HG03342 (cell line): ENCODE data around the gene SNAPC4.

ENCODE experiments used
- ATAC-seq: cut with Tn5 transposase; IDR thresholded peaks from one replicate; pipeline ENCODE4 v1.9.1; 2021; ENCODE audit warnings: mild to moderate bottlenecking, moderate library complexity; ENCODE audit not compliant: unreplicated experiment

SNAPC4 gene

DNA sequence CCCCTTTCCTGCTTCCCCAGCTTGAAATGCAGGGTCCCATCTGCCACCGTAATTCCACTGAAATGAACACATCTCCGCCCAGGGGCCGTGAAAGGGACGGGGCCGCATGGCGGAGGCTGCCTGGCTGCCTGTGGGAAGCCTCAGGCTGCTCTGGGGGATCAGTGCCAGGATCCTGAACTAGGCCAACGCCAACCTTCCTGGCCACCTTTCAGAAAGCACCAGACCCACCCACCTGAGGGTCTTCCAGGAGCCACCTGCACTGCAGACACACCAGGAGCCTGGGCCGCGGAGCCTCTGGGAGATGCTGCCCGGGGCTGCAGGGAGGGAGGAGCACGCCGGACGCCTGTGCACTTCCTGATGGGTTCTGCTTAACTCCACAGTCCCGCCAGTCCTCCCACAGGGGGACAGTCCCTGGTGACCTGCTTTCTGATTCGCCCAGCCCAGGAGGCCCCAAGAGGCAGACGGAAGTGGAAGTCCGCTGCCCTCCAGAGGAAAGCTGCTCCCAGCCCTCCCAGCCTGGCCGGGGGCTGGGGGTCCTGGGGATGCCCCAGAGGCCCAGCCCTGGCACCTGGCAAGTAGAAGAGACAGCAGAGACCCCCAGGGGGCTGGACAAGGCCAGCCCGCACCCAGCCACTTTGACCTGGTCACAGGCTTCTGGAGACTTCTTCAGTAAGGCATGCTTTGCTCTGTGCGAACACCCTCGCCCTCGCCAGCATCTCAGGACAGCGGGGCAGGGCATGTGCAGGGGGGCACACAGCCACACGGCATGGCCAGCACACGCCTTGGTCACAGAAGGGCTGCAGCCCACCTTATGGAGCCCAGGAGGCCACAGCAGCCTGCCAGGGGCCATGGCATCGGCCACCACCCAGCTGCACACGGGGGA, 26.4 kb downstream of the SNAPC4 start, which contains the start of gene CARD9:
Gene CARD9 (minus strand): TSS at position 370 of the 883 bp plus-strand sequence. CDS start 1,591 bp downstream, outside the sequence.
- no peak for ATAC-seq

DNA sequence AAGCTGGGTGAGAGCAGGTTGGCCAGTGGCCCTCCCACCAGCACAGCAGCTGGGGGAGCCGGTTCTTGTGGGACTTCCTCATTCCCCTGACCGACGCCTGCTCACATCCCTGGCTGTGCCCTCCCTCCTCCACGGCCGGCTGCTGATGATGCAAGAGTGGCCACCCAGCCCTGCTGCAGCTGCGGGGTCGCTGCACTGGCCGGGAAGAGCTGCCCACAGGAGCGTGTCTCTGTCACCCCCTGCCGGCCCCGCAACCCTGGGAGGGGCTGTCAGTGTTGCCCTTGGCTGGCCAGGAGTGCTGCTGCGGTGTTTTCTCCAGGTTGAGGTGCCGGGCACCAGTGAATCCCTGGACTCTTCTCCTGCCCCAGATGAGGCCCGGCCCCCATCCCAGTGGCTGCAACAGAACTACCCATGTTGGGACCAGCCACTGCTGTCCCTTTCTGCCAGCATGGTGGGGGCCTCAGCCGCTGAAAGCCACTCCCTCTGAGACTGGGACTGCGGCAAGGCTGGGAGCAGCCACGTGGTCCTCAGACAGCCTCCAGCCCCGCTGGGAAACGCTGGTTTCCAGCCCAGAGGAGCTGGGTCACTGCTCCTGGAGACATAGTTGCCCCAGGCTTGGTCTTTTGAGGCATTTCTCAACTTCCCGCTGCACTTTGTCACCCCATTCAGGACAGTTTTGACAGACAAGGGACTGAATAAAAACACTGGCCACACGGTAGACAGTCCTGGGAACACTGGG, 27.2 kb downstream of the SNAPC4 start:
- ATAC-seq = no peak

DNA sequence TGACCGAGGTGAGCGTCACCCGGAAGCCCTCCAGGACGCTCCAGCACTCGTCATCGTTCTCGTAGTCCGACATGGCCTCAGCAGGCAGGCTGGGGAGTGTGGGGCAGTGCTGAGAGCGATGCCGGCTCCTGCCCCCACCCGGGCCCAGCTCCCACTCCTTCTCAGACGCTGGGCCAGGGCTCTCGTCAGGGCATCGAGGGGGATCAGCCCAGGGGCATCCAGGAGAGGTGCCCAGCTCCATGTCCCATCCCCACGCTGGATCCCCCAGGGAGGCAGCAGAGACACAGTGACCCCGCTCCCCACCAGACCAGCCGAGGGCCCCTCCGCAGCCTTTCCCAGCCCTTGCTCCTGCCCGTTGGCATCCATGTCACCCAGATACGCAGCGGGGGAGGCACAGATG, 28.0 kb downstream of the SNAPC4 start:
- ATAC-seq = no peak

DNA sequence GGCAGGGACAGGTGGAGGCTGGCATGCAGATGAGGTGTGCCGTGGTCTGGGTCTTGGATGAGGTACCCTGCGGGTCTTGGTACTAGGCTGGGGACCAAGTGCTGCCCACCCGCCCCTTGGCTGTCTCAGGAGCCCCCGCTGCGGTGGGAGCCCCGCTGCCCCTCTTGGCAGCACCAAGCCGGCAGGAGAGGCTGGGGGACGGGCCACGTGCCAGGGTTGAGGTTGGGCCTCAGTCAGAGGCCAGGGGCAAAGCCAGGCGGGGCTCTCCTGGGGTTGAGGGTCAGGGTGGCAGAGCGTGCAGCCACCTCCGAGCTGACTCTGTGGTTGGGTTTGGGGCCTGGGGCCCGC, 28.5 kb downstream of the SNAPC4 start:
- ATAC-seq = no peak

DNA sequence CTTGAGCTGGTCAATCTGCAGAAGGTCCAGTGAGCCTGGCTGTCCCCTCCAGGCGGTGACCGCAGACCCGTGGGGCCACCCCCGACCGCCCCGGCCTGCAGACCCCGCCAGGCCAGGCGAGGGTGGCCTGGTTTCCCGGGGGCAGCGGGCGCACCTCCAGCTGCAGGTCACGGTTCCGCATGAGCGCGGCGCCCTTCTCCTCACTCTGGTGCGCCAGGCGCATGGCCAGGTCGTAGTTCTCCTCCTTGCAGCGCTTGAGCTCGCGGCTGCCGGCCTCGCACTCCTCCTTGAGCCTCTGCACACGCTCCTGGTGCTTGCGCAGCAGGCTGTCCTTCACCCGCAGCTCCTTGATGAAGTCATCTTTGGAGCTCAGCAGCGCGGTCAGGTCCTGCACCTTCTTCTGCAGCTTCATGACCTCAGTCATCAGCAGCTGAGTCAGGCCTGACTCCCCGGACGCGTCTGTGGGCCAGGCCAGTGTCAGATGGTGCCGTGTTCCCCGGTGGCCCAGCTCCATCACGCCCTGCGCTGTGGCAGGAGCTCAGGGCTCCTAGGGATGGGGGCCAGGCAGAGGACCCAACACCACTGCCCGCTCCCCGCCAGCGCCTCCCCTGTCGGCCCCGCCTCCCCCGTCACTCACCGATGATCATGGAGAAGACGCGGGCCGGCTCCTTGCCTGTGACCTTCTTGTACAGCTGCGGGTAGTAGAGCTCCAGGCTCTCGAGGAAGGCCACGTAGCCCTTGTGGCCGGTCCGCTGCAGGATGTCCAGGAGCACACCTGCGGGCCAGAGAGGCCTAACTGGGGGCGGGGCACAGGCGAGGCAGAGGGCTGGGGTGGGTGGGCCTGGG, 29.1 kb downstream of the SNAPC4 start:
- ATAC-seq = no peak

DNA sequence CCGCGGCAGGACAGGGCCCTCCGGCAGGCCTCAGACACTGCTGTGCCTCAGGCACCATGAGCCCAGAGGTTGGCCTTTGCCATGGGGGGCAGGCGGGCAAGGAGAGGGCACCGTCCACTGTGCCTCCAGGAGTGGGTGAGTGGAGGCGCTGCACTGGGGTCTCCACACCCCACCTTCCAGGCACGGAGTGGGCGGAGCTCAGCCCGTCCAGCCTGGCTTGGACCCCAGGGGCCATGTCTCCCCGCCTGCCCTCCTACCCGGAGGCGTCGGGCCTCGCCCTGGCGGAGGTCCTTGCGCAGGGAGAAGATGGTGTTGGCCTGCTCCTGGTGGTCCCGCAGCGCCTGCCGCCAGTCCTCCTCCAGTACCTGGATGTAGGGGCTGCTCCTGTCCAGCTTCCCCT, 29.9 kb downstream of the SNAPC4 start:
- no peak for ATAC-seq

DNA sequence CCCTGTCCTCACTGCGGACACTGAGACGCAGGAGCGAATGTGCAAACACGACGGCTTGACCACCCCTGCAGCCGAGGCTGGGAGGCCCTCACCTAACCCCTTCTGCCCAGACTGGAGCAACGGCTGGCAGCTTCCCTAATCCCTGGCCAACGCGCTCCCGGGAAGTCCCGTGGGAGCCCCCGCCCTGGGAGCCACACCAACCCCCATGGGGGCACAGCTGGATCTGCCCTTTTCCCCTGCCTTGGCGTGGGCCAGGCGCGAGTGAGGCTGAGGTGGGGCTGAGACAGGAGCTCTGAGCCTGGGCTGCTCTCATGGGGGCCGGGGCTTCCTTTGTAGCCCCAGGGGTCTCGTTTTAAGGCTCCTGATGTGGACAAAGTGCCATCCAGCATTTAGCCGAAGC, 31.8 kb downstream of the SNAPC4 start:
- no peak for ATAC-seq

DNA sequence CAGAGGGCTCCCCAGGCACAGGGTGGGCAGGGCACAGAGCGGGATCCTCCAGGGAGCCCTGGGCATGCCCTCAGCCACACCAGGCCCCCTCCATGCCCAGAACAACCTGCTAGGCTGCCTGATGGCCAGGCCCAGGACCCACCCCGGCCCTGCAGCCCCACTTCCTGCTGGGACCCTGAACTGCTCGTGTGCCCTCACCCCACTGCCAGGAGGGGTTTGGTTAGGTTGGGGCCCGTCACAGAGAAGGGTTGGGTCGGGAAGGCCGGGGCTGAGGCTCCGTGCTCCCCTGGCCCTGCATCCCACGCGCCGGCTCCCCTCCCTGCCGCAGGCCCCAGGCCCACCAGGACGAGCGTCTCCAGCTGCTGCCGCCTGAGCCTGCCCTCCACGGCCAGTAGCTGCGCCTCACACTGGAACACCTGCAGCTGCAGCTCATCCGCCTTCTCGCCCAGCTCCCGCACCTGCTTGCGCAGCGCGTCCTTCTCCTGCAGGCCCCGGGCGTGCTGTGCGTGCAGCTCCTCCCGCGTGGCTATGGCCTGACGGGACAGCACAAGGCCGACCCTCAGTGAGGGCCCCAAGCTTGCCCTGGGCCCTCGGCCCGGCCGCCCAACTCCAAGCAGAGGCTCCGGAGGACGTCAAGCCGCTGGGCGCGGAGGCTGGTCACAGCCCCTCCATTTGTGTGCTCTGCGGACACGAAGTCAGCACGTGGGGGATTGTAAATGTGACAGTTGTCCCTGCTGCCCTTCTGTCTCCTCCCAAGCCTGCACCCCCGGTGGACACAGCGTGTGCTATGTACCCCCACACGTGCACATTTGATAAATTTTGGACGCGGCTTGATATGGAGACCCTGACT, 32.4 kb downstream of the SNAPC4 start:
- ATAC-seq = no peak

DNA sequence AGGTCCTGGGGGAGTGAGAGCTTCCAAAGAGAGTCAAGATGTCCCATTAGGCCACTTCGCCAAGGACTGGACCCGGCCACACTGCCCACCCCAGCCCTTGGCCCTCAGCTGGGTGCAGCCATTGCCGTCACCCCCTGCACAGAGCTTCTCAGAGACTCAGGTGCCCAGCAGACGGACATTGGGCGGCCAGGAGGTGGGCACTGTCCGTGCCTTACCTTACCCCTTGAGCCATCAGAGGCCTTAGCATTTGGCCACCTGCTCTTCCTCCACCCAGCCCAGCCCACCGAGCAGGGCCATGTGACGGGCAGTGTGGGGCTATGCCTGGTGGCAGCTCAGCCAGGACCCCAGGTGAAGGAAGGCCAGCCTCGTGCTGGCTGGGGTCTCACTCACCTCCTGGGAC, 33.1 kb downstream of the SNAPC4 start:
- no peak for ATAC-seq

DNA sequence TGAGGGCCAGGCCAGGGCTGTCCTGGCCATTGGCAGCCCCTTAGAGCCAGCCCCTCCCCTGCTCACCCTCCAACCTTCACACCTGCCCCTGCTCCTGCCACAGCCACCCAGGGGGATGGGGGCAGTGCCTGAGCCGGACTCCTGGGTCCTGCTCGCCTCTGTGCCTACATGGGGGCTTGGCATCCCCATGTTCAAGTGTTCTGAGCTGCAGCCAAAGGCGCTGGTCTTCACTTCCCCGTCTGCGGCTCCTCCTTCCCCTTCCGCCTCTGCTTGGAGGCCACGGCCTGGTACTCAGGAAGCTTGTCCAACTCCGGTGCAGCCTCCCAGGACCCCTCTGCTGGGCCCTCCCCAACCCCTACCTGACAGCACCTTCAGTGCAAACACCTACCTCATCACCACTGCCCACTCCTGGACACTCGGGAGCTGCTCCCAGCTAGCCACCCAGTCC, 34.2 kb downstream of the SNAPC4 start:
- no peak for ATAC-seq

DNA sequence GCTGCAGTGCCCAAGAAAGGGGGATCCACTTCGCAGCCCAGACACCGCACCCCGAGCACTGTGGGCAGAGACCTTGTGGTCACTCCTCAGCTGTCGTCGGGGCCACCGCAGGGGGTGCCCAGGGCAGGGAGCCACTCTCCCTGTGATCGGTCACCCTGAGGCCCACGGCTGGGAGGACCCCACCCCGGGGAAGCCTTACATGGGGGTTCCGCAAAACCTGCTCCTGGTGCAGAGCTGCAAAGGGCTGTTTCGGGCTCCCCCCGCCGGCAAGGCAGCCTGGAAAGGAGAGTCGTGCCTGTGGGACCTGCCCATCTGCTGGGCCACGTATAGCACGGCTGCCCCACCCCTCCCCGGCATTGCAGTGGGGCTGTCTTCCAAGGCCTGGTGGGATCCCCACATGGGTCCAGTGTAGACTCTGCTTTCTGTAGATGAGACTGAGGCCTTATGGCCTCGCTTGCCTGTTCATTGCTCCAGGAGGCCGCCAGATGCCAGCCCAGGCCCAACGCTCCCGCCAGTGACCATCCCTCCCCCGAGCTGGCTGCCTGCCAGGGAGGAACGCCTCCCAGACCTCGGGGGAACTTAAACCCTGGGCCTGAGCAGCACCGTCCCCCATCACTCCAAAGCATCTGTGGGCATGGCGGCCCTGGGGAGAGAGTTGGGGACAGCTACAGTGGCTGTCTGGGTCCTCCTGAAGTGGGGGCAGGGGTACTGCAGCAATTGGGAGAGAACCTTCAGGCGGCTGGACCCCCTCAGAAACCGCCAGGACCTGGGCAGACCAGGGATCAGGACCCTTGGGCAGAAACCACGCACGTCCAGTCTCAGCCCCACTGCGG, 34.8 kb downstream of the SNAPC4 start:
- no peak for ATAC-seq

DNA sequence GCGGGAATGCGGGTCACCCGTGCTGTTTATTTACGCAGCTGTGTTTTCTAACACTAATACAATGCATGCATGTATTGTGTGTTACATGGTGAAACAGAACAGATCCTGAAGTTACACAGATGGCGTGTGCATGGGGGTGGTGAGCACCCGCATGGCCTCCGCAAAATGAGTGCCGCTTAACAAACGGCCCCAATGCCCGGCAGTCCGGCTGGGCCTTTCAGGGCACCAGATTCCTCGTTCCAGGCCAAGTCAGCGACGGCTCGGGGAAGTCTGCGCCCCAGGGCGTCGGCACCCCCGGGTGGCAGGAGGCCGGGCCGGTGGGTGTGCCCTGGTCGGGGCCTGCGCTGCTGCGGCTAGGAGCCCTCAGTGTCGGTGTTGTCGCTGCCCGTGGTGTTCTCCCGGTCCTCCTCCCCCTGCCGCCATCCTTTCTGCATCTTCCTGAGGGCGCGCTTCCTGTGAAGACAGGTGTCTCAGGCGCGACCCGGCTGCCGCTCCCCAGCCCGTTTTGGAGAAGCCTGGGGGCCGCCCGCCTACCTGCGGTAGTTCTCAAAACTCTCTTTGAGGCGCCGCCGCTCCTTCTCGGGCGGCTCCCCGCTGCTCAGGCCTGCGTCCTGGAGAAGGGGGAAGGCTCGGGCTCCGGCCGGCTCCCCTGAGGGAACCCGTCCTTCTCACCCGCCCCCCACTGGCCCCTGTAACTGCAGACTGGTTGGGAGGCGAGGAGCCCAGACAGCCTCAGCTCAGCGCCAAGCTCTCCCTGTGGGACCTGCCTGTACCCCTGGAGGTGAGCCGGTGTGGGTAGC, 35.8 kb downstream of the SNAPC4 start:
- ATAC-seq = no peak

DNA sequence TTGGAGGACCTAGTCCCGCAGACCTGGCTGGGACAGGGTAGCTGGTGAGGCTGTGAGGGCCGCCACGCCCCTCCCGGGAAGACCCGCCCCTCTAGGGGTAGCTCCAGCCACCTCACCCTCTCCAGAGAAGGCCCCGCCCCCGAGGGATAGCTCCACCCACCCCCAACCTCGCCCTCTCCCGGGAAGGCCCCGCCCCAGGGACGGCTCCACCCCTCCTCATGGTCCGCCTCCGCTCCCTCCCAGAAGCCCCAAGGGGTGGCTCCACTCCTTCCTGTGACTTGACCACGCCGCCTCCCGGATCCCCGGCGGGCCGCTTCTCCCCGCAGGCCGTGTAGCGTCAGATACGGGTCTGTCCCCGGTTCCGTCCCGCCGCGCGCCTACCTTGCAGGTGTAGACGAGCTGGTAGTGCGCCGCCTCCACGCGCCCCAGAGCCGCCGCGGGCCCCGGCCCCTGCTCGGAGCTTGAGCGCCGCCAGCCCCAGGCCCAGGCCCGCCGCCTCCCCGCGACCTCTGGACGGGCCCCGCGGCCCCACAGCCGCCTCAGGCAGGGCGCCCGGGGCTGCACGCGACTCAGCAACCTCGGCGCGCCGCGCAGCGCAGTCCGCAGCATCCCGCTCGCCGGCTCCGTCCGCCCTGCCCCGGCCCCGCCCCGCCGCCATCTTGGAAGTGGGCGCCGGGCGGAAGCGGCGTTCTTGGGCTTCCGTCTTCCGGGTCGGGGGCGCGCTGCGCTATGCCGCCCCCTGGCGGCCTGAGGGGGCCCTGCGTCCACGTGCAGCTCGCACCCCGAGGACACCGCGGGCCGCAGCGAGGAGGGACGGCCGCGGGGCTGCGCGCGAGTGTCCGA, 36.6 kb downstream of the SNAPC4 start, which contains the start of gene DNLZ:
Gene DNLZ (minus strand): TSS at position 639 of the 843 bp plus-strand sequence. CDS start 30 bp downstream, at position 609.
- peak; percentile 71 for ATAC-seq

DNA sequence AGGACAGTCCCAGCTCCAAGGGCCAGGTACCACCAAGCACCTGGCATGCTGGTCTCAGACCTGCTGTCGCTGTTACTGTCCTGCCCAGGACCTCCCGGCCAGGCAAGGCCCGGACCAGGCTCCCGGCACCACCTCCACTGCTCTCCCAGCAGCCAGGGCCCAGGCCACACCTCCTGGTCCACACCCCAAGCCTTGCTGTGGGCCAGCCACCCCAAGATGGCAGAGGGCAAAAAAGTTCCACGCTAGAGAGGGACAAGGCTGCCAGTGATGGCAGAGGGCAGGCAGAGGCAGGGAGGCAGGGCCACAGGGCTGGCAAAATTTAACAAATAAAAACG, 37.6 kb downstream of the SNAPC4 start:
- ATAC-seq = no peak

DNA sequence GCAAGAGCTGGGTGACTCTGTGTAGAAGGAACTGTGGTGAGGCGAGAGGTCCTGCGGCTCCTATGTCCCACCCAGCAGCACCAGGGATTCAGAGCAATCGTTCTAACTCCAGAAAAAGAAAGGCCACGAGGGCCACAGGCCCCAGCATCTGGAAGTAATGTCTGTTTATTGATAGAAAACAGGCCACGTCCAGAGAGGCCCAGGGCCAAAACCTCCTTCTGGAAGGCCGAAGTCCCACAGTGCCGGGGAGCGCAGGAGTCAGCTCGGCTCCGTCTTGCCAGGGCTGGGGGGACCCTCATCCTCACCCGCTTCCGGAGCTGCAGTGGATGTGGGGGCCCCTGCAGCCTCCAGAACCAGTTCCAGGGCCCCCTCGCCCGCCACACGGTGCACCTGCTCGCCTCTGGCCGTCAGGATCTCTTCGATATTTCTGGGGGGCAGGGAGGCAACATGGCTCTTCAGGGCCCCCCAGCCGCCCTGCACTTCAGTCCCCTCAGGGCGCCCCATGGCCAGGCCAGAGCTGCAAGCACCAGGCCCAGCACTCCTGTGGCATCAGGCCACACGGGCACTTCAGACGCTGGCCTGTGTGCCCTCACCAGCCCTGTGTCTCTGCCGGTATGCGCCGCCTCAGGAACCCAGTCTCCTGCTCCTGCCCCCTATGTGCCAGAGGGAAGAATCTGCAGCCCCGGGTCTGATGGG, 38.1 kb downstream of the SNAPC4 start:
- no peak for ATAC-seq

DNA sequence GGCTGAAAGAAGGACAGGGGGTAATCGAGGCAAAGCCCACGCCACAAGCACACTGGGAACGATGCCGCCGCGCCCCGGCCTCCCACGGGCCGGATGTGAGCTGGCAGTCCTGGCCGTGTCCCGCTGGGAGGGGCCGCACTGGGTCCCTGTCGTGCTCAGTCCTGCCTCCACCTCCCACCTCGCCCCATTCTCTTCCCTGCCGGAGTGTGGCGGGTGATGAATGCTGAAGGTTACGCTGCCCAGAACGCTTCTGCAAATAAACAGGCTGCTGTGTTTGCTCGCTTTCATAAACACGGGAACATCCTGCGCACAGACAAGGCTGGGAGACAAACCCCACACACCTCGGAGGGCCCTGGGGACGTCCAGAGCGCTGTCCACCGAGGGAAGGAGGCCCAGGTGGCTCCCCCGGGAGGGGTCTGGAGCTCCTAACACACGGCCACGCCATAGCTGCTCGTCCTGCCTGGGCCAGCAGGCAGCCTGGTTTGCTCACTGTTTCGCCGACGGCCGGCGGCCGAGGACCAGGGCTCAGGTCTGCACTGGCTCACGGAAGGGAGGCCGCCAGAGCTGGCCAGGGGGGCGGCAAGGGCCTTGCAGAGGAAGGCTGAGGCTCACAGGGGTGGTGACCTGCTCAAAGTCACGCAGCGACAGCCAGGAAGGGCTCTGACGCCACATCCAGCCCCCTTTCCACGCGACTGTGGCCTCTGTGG, 38.8 kb downstream of the SNAPC4 start:
- no peak for ATAC-seq
